ENCODE measurements around the gene VGLL1. TPM values are rescaled to one million over a fixed set of nuclear protein-coding genes. Genes with fewer than 3 reads are reported as not detected.

The VGLL1 gene
- not detected in 2 replicates for total RNA-seq (2012; rRNA removed)

- Histone ChIP-seq H3K4me3 (ENCODE audit: low read length) (no peak within 1 kb of the TSS), H3K27me3 (ENCODE audit: control insufficient read depth, insufficient read depth, low read length) (peaks cover 5% of the 10 kb centered on the region), H3K9me3 (replicated peaks; ENCODE audit: low read length) (no peaks in the 10 kb centered on the region), H3K4me2 (ENCODE audit: low read length) (no peak within 1 kb of the TSS), H3K9ac (ENCODE audit: low read depth, low read length) (no peak within 1 kb of the TSS), H3K4me1 (ENCODE audit: control insufficient read depth, insufficient read depth, low read length) (no peaks in the 10 kb centered on the region), H3K36me3 (ENCODE audit: insufficient read depth, low read length) (no peaks in the 10 kb centered on the region)
Measured at GRCh38 chrX:136531951-136532350, at the start of gene VGLL1. Gene VGLL1 (plus strand): TSS chrX:136532215. CDS start chrX:136536021, 3,806 bp downstream.

GRCh38 chrX:136487647-136488046 lies 44.4 kb upstream of the VGLL1 start, which contains the start of gene BRS3:
Gene BRS3 (plus strand): TSS chrX:136487947. CDS start chrX:136488115, 168 bp downstream.
- H3K9ac ChIP-seq (ENCODE audit: low read depth, low read length) = no peak within 1 kb of the TSS
- no peaks in the 10 kb centered on the region for H3K4me1 ChIP-seq (ENCODE audit: control insufficient read depth, insufficient read depth, low read length)
- no peak within 1 kb of the TSS for H3K4me3 ChIP-seq (ENCODE audit: low read length)
- no peaks in the 10 kb centered on the region for H3K36me3 ChIP-seq (ENCODE audit: insufficient read depth, low read length)
- H3K27me3 ChIP-seq (ENCODE audit: control insufficient read depth, insufficient read depth, low read length) = peaks cover 67% of the 10 kb centered on the region
- no peaks in the 10 kb centered on the region for H3K9me3 ChIP-seq (replicated peaks; ENCODE audit: low read length)
- no peak within 1 kb of the TSS for H3K4me2 ChIP-seq (ENCODE audit: low read length)

- H3K4me3 ChIP-seq (ENCODE audit: low read length) = no peak overlapping the region
- no peaks in the 10 kb centered on the region for H3K4me1 ChIP-seq (ENCODE audit: control insufficient read depth, insufficient read depth, low read length)
- H3K27me3 ChIP-seq (ENCODE audit: control insufficient read depth, insufficient read depth, low read length) = peaks cover 62% of the 10 kb centered on the region
- no peak overlapping the region for H3K9ac ChIP-seq (ENCODE audit: low read depth, low read length)
- H3K9me3 ChIP-seq (replicated peaks; ENCODE audit: low read length) = no peaks in the 10 kb centered on the region
- H3K4me2 ChIP-seq (ENCODE audit: low read length) = no peak overlapping the region
- H3K36me3 ChIP-seq (ENCODE audit: insufficient read depth, low read length) = no peaks in the 10 kb centered on the region
Measured at GRCh38 chrX:136488706-136489105, 43.3 kb upstream of the VGLL1 start.

- Histone ChIP-seq H3K36me3 (ENCODE audit: insufficient read depth, low read length) (no peaks in the 10 kb centered on the region), H3K9ac (ENCODE audit: low read depth, low read length) (no peak overlapping the region), H3K4me2 (ENCODE audit: low read length) (no peak overlapping the region), H3K4me1 (ENCODE audit: control insufficient read depth, insufficient read depth, low read length) (no peaks in the 10 kb centered on the region), H3K4me3 (ENCODE audit: low read length) (no peak overlapping the region), H3K9me3 (replicated peaks; ENCODE audit: low read length) (no peaks in the 10 kb centered on the region), H3K27me3 (ENCODE audit: control insufficient read depth, insufficient read depth, low read length) (peaks cover 37% of the 10 kb centered on the region)
Measured at GRCh38 chrX:136491832-136492231, 40.2 kb upstream of the VGLL1 start.

- H3K4me1 ChIP-seq (ENCODE audit: control insufficient read depth, insufficient read depth, low read length) = no peaks in the 10 kb centered on the region
- no peaks in the 10 kb centered on the region for H3K9me3 ChIP-seq (replicated peaks; ENCODE audit: low read length)
Measured at GRCh38 chrX:136493011-136493410, 39.0 kb upstream of the VGLL1 start.

GRCh38 chrX:136495043-136495442 lies 37.0 kb upstream of the VGLL1 start:
- H3K36me3 ChIP-seq (ENCODE audit: insufficient read depth, low read length) = no peaks in the 10 kb centered on the region
- H3K9ac ChIP-seq (ENCODE audit: low read depth, low read length) = no peak overlapping the region
- H3K4me1 ChIP-seq (ENCODE audit: control insufficient read depth, insufficient read depth, low read length) = no peaks in the 10 kb centered on the region
- H3K4me2 ChIP-seq (ENCODE audit: low read length) = no peak overlapping the region
- H3K27me3 ChIP-seq (ENCODE audit: control insufficient read depth, insufficient read depth, low read length) = peaks cover 14% of the 10 kb centered on the region
- no peak overlapping the region for H3K4me3 ChIP-seq (ENCODE audit: low read length)
- H3K9me3 ChIP-seq (replicated peaks; ENCODE audit: low read length) = no peaks in the 10 kb centered on the region

More at GRCh38 chrX:136493011-136493410, 39.0 kb upstream of the VGLL1 start:
- Histone ChIP-seq H3K9ac (ENCODE audit: low read depth, low read length) (no peak overlapping the region), H3K4me2 (ENCODE audit: low read length) (no peak overlapping the region), H3K4me3 (ENCODE audit: low read length) (no peak overlapping the region), H3K27me3 (ENCODE audit: control insufficient read depth, insufficient read depth, low read length) (peaks cover 29% of the 10 kb centered on the region), H3K36me3 (ENCODE audit: insufficient read depth, low read length) (no peaks in the 10 kb centered on the region)

- Histone ChIP-seq H3K9ac (ENCODE audit: low read depth, low read length) (peak overlapping the region; percentile 83), H3K27me3 (ENCODE audit: control insufficient read depth, insufficient read depth, low read length) (peaks cover 7% of the 10 kb centered on the region), H3K4me2 (ENCODE audit: low read length) (peak overlapping the region; percentile 92), H3K36me3 (ENCODE audit: insufficient read depth, low read length) (no peaks in the 10 kb centered on the region), H3K9me3 (replicated peaks; ENCODE audit: low read length) (no peaks in the 10 kb centered on the region), H3K4me3 (ENCODE audit: low read length) (peak overlapping the region; percentile 87), H3K4me1 (ENCODE audit: control insufficient read depth, insufficient read depth, low read length) (no peaks in the 10 kb centered on the region)
Measured at GRCh38 chrX:136496186-136496763, 35.7 kb upstream of the VGLL1 start.

GRCh38 chrX:136496764-136497555 lies 35.1 kb upstream of the VGLL1 start:
- H3K9me3 ChIP-seq (replicated peaks; ENCODE audit: low read length) = no peaks in the 10 kb centered on the region
- no peaks in the 10 kb centered on the region for H3K36me3 ChIP-seq (ENCODE audit: insufficient read depth, low read length)
- H3K4me2 ChIP-seq (ENCODE audit: low read length) = peak overlapping the region; percentile 92
- H3K4me3 ChIP-seq (ENCODE audit: low read length) = peak overlapping the region; percentile 87
- peak overlapping the region; percentile 83 for H3K9ac ChIP-seq (ENCODE audit: low read depth, low read length)
- H3K4me1 ChIP-seq (ENCODE audit: control insufficient read depth, insufficient read depth, low read length) = no peaks in the 10 kb centered on the region
- H3K27me3 ChIP-seq (ENCODE audit: control insufficient read depth, insufficient read depth, low read length) = peaks cover 5% of the 10 kb centered on the region

- H3K4me3 ChIP-seq (ENCODE audit: low read length) = peak within 1 kb of the TSS; percentile 87
Measured at GRCh38 chrX:136497556-136498052, 34.4 kb upstream of the VGLL1 start, which contains the start of gene HTATSF1. Gene HTATSF1 (plus strand): TSS chrX:136497592. CDS start chrX:136497685, 93 bp downstream.

GRCh38 chrX:136519069-136519468 lies 12.9 kb upstream of the VGLL1 start:
- no peaks in the 10 kb centered on the region for H3K4me1 ChIP-seq (ENCODE audit: control insufficient read depth, insufficient read depth, low read length)
- H3K9me3 ChIP-seq (replicated peaks; ENCODE audit: low read length) = no peaks in the 10 kb centered on the region
- no peak overlapping the region for H3K4me2 ChIP-seq (ENCODE audit: low read length)
- no peak overlapping the region for H3K9ac ChIP-seq (ENCODE audit: low read depth, low read length)
- peaks cover 19% of the 10 kb centered on the region for H3K27me3 ChIP-seq (ENCODE audit: control insufficient read depth, insufficient read depth, low read length)
- H3K4me3 ChIP-seq (ENCODE audit: low read length) = no peak overlapping the region
- no peaks in the 10 kb centered on the region for H3K36me3 ChIP-seq (ENCODE audit: insufficient read depth, low read length)

More at GRCh38 chrX:136497556-136498052, 34.4 kb upstream of the VGLL1 start, which contains the start of gene HTATSF1:
- Histone ChIP-seq H3K4me1 (ENCODE audit: control insufficient read depth, insufficient read depth, low read length) (no peaks in the 10 kb centered on the region), H3K4me2 (ENCODE audit: low read length) (peak within 1 kb of the TSS; percentile 92), H3K9me3 (replicated peaks; ENCODE audit: low read length) (no peaks in the 10 kb centered on the region), H3K27me3 (ENCODE audit: control insufficient read depth, insufficient read depth, low read length) (no peaks in the 10 kb centered on the region), H3K9ac (ENCODE audit: low read depth, low read length) (peak within 1 kb of the TSS; percentile 83), H3K36me3 (ENCODE audit: insufficient read depth, low read length) (no peaks in the 10 kb centered on the region)

GRCh38 chrX:136523770-136524169 lies 8.2 kb upstream of the VGLL1 start:
- Histone ChIP-seq H3K4me2 (ENCODE audit: low read length) (no peak overlapping the region), H3K9ac (ENCODE audit: low read depth, low read length) (no peak overlapping the region), H3K4me3 (ENCODE audit: low read length) (no peak overlapping the region), H3K9me3 (replicated peaks; ENCODE audit: low read length) (no peaks in the 10 kb centered on the region), H3K4me1 (ENCODE audit: control insufficient read depth, insufficient read depth, low read length) (no peaks in the 10 kb centered on the region), H3K36me3 (ENCODE audit: insufficient read depth, low read length) (no peaks in the 10 kb centered on the region), H3K27me3 (ENCODE audit: control insufficient read depth, insufficient read depth, low read length) (peaks cover 7% of the 10 kb centered on the region)

Data from skeletal muscle satellite cell (primary cell).